IPS DF 4.7 (cell line): Measurements from ENCODE around the gene MEAF6.
"Not testable (repeated sequence)": the region's sequence is repeated elsewhere in the genome, so short reads cannot be mapped to it uniquely, and the experiment has no call there.

Experiments used
- DNase-seq: peaks from one replicate; pipeline ENCODE4 v3.0.0-alpha.2; 2013; ENCODE audit warnings: low spot score; ENCODE audit errors: extremely low read depth

The MEAF6 gene

DNA sequence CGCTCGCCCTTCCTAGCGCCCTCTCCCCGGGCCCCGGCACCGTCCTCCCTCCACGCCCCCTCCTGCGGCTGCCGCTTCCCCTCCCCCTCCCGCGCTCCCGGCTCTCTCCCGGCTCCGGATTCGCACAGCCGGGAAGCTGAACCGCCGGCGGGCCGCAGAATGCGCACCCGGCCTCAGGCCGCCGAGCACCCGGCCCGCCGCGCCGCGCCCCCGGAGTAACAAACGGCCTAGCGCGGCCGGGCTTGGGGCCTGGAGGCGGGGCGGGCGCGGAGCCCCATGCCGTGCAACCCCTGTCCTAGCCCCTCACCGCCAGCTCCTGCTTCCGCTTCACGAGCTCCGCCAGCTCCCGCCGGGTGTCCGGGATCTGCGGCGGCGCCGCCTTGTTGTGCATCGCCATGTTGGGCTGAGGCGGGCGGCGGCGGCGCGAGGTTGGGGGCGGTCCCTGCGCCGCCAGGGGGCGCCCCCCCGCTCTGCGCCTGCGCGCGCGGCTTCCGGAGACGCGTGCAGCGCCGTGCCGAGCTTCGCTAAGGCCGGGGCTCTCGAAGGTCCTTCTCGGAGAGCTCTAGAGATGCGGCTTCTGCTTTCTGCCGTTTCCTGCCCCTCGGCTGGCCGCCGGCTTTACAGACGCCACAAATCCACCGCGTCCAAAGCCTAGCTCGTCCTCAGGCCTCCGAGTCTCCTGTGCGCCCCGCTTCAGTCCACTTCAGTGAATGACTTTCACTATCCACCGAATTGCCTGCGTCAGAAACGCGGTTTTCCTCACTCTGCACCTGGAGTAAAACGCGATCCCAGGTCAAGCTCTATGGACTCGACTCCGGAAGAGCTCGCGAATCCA lies at the start of gene MEAF6:
TSS of gene MEAF6 (minus strand) at position 417 of the 835 bp plus-strand sequence. CDS start at position 397, 20 bp downstream.
- DNase-seq, result no peak

DNA sequence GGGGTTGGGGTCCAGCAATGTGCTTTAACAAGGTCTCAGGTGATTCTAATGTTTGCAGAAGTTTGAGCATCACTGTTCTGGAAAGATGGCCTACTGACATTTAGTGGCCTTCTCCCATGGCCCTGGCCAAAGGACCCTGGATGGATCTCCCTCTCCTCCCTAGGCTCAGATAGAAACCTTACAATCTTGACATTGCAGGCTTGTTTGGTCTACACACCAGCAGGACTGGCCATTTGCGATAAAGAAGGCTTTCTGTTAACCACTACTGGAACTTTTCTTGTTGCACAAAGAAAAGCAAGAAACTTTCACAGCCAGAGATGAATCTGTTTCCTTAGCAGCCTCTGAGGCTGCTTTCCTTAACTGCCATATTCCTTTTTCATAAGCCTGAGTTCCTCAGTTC lies 48.4 kb upstream of the MEAF6 start:
- no peak for DNase-seq

DNA sequence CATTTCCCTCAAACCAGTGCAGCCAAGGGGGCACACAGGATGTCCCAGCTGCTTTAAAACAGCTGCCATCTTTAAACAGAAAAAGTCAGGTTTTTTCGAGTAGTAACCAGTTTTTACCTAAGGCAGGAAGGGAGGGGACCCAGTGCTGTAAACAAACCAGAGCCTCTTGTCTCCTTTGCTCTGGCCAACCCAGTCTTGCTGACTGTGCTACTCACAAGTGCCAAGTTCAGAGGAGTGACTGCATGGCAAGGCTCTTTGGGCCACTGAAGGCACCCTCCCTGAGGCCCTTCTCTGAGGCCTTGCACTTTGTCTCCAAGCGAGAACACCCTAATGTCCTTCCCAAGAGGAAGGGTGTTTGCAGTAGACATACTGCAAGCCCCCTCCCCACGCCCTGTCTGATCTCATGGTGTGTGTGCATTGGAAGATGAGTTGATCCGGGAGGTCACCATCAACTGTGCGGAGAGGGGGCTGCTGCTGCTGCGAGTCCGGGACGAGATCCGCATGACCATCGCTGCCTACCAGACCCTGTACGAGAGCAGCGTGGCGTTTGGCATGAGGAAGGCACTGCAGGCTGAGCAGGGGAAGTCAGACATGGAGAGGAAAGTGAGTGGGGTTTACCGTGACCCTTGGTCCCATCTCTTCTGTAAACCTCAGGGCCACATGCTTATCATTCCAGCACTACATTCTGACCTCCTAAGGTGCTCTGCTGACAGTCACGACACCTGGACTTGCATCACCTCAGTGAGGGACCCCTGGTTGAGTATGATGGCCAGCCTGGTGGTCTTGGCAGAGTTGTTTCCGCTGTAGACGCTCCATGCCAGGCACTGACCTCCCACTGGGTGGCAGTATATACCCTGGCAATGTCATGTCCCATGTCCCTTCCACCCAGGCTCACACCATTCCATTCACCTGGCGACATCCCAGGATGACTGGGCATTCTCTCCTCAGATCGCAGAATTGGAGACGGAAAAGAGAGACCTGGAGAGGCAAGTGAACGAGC lies 46.9 kb upstream of the MEAF6 start:
- no peak for DNase-seq

DNA sequence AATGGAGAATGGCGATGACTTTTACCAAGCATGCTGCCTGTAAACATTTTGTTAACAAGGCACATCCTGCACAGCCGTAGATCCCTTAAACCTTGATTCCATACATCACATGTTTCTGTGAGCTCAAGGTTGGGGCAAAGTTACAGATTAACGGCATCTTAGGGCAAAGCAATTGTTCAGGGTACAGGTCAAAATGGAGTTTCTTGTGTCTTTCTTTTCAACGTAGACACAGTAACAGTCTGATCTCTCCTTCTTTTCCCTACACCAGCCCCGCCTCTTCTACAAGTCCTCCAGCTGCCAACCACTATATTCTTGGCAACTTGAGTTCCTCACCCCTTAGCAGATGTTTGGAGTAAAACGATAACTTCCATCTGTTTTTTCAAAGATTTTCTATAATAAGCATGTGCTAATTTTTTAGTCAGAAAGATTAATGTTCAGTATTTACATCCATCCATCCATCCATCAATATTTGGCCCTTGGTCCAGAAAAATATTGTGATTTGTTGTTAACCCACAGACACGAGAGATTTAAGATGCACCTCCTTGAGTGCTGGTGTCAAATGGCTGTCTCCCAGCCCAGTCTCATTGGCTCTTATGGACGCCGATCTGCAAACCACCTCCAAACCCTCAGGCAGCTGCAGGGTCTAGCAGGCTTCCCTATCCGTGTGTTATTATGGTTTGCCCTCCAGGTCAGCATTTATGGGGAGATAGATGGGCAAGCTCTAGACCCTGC lies 46.0 kb upstream of the MEAF6 start:
- DNase-seq, result no peak

DNA sequence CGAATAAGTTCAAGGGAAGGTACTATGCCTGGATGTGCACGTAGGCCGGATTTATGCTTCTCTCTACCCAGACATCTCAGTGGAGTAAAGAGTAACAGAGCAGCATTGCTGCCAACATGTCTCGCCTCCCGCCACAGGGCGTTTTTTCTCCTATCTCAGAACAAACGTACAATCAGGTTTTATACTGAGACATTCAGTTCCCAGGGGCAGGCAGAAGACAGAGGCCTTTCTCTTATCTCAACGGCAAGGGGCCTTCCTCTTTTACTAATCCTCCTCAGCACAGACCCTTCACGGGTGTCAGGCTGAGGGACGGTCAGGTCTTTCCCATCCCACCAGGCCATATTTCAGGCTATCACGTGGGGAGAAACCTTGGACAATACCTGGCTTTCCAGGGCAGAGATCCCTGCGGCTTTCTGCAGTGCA lies 45.4 kb upstream of the MEAF6 start:
- DNase-seq, result not testable (repeated sequence)

DNA sequence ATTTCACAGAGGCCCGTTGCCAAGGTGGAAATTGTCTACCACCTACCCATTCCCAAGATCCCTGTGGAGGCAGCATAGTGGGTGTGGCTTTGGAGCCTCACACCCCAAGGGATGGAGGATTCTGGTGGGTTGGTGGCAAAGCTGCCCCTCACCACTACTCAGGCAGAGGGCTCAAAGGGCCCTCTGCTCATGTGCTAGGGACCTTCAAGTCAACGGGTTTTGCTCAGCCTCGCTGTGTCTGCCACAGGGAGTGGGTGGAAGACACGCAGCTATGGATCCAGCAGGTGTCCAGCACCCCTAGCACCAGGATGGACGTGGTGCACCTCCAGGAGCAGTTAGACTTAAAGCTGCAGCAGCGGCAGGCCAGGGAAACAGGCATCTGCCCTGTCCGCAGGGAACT lies 44.5 kb upstream of the MEAF6 start:
- DNase-seq, result no peak

DNA sequence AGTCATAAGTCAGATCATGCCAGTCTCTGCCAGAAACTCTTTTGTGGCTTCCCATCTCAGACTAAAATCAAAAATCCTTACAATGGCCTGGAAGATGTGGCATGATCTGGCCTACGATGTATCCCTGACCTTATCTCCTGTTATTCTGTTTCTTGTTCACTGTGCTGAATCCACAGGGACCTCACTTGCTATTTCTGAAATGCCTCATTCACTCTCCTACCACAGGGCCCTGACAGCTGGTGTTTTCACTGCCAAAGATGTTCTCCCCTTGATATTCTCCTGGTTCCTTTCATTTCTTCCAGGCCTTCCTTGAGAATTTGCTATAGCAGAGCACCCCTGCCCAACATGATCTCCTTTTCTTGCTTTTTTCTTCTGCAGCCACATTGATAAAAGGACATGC lies 43.8 kb upstream of the MEAF6 start:
- DNase-seq, result no peak

DNA sequence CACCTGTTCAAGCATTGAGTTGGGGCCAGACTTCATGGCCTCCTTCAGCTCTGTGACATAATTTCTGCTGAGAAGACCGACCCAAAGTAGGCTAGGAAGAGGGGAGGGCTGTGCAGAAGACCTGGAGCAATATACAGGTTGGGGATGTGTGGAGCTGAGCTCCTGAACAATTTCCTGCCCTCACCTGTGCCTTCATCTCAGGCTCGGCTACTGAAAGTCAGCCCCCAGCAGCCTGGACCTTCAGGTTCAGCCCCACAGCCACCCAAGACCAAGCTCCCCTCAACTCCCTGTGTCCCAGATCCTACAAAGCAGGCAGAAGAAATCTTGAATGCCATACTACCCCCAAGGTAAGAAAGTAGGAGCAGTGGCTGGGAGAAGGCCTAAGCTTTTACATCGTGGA lies 42.8 kb upstream of the MEAF6 start:
- no peak for DNase-seq

DNA sequence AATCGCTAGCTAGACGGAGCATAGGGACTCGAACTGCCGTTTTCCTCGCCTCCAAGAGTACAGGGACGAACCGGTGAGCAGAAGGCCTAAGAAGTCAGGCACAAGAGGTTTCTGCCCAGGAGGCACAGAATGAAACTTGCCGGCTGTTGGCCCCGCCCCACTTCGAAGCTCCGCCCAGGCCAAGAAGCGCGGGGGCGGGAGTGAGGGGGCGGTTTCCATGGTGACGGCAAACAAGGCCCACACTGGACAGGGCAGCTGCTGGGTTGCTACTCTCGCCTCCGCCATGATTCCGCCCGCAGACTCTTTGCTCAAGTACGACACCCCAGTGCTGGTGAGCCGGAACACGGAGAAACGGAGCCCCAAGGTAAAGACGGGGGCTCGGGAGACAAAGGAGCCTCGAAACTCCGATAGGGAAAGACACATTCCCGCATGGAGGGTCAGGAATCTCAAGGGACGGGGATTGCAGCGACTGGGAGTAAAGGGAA lies 42.2 kb upstream of the MEAF6 start, which contains the start of gene DNALI1:
TSS of gene DNALI1 (plus strand) at position 229 of the 485 bp plus-strand sequence. CDS start at position 284, 55 bp downstream.
- DNase-seq, result no peak

DNA sequence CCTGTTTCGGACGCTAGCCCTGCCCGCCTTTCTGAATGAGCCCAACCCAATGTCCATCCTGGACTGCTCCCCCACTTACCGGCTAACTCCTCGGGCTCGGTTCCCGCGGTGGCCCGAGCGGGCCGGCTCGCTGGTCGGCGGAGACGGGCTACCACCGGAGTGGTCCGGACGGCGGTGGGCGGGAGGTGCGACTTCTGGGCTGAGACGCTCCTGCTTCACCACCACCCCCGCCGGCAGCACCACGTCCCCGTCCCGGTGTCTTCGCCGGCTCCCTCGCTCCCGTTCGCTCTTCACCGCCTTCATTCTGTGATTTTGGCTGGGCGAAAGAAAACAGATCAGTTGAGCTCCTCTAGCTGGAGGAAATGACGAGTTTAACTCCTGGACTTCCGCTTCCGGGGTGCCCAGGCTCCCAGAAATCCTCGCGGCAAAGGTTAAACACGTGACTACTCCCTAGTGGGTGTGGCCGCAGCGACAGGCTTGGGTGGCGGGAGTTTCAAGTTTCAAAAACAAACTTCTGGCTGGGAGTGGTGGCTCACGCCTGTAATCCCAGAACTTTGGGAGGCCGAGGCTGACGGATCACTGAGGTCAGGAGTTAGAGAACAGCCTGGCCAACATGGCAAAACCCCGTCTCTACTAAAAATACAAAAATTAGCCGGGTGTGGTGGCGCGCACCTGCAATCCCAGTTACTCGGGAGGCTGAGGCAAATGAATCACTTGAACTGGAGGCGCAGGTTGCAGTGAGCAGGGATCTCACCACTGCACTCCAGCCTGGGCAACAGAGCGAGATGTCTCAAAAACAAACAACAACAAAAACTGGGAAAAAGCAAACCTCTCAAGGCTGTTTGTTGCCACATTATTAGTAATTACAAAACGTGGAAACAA lies 39.6 kb upstream of the MEAF6 start, which contains the start of gene SNIP1:
TSS of gene SNIP1 (minus strand) at position 367 of the 882 bp plus-strand sequence. CDS start at position 303, 64 bp downstream.
- no peak for DNase-seq

DNA sequence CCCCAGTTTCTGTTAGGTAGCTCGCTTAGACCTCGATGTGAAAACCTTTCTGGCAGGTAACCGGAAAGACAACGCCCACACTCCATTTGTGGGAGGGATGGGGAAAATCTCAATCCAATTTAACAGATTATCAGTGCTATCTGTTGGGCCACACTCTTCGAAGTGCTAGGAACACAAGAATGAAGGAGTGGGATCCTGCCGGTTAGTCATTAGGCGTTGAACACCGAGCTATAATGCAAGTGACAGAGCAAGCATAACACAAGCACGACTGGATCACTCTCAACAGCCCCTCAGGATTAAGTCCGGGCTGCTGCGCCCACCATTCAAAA lies 39.0 kb upstream of the MEAF6 start:
- DNase-seq, result no peak

DNA sequence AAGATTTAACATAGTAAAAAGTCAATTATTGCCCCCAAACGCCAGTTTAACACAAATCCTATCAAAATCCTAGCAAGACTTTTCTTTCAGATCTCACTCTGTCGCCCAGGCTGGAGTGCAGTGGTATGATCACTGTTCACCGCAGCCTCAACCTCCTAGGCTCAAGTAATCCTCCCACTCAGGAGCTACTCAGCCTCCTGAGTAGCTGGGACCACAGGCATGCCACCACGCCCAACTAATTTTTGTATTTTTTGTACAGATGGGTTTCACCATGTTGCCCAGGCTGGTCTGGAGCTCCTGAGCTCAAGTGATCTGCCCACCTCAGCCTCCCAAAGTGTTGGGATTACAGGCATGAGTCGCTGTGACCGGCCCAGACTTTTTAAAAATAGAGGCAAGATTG lies 34.8 kb upstream of the MEAF6 start:
- no peak for DNase-seq

DNA sequence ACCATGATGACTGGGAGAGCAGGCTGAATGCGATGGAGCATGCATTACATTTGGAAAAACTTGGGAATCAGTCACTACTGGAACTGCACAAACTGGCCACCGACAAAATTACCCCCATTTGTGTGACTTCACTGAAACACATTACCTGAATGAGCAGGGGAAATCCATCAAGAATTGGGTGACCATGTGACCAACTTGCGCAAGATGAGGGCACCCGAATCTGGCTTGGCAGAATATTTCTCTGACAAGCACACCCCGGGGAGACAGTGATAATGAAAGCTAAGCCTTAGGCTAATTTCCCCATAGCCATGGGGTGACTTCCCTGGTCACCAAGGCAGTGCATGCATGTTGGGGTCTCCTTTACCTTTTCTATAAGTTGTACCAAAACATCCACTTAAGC lies 30.5 kb upstream of the MEAF6 start:
- no peak for DNase-seq

DNA sequence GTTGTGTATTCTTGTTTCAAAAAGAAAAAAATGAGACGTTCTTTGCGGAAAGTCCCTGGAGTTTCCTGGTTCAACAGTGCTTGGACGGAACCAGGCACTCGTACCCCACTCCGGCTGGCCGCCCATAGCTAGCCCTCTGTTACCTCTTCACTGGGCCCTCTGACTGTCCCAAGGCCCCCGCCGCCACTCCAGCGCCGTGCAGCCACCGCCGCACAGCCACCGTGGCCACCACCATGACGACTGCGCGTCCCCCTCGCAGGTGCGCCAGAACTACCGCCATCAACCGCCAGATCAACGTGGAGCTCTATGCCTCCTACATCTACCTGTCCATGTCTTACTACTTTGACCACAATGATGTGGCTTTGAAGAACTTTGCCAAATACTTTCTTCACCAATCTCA lies 30.0 kb upstream of the MEAF6 start:
- no peak for DNase-seq

DNA sequence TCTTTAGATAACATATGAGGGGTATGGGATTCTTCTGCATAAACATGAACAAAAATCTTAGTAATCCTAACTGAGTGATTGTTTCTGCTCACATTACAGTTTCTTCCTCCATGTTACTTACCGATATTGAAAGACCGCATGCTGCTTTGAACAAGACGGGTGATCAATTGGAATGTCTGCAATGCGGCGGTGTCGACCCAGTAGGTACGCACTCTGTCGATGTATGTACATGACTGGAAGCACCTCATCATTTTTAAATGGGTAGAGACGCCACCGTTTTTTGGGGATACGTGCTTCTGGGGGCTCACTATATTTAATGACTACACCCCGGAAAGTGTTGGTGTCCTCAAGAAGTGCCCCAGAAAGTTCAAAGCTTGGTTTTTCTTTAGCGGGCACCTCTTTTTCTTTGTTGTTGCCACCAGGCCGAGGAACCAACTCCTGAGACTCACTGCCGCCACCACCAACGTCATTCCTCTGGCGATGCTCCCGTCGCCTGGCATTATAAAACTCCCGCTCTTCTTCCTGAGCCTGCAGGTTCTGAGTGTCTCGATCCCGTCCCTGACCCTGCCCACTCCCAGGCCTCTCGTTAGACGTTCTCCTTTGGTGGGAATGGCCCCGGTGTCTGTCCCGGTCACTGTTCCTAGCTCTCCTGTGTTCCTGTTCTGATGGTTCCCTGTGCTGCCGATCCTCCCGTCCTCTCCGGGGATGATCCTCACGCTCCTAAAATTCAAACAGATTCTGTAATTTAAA lies 25.6 kb upstream of the MEAF6 start:
- DNase-seq, result no peak

DNA sequence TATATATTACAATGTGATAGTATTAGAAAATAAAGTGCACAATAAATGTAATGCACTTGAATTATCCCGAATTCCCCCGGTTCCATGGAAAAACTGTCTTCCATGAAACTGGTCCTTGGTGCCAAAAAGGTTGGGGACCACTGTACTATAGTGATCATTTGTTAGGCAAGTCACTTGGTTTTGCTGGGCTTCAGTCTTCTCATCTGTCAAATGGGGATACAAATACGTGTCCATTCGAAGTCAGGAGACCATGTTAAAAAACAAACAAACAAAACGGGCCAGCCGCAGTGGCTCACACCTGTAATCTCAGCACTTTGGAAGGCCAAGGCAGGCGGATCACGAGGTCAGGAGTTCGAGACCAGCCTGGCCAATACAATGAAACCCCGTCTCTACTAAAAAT lies 24.6 kb upstream of the MEAF6 start:
- DNase-seq, result not testable (repeated sequence)

DNA sequence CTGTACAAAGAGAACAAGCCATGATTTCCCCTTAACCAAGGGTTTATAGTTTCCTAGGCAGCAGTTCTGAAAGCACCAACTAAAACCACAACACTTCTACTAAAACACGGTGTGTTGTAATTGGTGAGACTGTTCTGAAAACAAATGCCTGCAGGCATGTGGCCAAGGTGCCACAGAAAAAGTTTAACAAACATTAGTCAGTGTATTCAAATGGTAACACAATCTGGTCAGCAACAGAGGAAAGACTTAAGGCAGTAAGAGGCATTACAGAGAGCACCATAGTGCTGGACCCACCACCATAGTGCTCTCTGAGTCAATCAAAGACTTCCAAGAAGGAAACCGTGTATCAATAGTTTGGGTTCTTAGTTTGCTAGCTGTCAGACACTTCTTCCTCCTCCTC lies 22.8 kb upstream of the MEAF6 start:
- no peak for DNase-seq

DNA sequence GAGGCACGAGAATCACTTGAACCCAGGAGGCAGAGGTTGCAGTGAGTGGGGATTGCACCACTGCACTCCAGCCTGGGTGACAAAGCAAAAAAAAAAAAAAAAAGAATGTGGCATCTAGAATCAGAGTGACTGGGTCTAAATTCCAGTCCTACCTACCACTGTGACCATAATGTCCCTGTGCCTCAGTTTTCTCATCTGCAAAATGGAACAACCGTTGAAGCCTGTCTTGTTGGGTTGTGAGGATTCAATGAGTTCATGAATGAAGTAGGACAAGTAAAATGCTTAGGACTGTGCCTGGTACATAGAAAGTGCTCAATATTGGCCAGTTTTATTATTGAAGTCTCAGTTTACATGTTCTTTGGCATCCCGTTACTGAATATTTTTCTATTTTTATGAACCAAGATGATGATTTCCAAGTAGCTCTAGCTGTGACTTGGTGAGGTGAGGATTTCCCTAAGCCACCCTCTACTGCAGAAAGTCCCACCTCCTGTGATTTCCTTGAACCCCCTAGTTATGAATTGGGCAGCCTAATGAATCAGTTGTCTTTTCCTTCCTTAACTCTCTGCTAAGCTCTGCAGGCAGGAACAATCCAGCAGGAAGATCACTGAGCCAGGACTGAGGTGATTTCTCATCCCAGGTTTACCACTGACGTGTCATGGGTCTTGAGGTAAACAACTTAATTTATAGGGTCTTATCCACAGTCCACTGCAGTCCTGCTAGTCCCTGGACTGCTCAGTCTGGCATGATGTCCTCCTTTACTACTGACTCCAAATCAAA lies 18.9 kb upstream of the MEAF6 start:
- DNase-seq, result no peak
